Measurements from ENCODE around the gene HS6ST1. TPM values are rescaled to one million over a fixed set of nuclear protein-coding genes. Genes with fewer than 3 reads are reported as not detected.

HS6ST1 gene
- total and polyA plus RNA-seq, 2 of the 4 experiments (the other 2 are of a cell fraction): 29.9 to 36.9 TPM

DNA sequence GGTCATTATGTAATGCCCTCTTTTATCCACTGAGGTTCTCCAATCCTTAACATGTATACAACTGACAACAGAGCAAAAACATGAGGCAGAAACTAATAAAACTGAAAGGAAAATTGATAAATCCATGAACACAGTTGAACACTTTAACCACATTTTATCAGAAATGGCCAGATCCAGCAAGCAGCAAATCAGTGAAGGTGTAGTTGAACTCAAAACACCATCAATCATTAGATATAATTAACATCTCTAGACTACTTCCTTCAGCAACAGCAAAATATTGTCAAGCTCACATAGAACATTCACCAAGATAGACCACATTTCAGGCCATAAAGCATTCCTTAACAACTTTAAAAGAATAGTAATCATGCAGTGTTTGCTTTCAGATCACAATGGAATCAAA, 72.9 kb downstream of the HS6ST1 start:
- no peaks in the 10 kb centered on the region for H4K20me1 ChIP-seq (ENCODE audit: insufficient read depth, low read length)
- no peak overlapping the region for H2BK20ac ChIP-seq (ENCODE audit: low read depth, low read length)
- H2BK5ac ChIP-seq (ENCODE audit: low read depth, low read length, poor library complexity, severe bottlenecking): no peak overlapping the region
- no peak overlapping the region for H2AK5ac ChIP-seq (ENCODE audit: low read depth, low read length)
- H4K91ac ChIP-seq (ENCODE audit: insufficient read depth, low read depth, low read length): no peak overlapping the region
- DNase-seq (no peak), ATAC-seq (ENCODE audit: low read depth) (no peak)
- H2BK120ac ChIP-seq (ENCODE audit: low read depth, low read length): no peak overlapping the region
- H4K5ac ChIP-seq (ENCODE audit: low read depth, low read length): no peak overlapping the region
- no peak overlapping the region for H2AFZ ChIP-seq (replicated peaks; ENCODE audit: low read length, poor library complexity)
- BruUV-seq (replicated peaks): no TSS peak
- in situ Hi-C loops (cut with MboI; ENCODE audit: low sequenced_read_pairs) (no loop called here), dilution Hi-C loops (cut with HindIII; ENCODE audit: low sequenced_read_pairs, unreplicated experiment) (no loop called here), intact Hi-C loops (cut with micrococcal nuclease) (no loop called here)
- H3K9me1 ChIP-seq (ENCODE audit: insufficient read depth, low read length): peaks cover 3% of the 10 kb centered on the region; the same call in 1 of the 2 replicates
- H2BK15ac ChIP-seq (ENCODE audit: low read depth, low read length): no peak overlapping the region
- no peak overlapping the region for H3K9ac ChIP-seq (ENCODE audit: low read depth, low read length)
- no peaks in the 10 kb centered on the region for H3K9me3 ChIP-seq (ENCODE audit: control insufficient read depth, insufficient read depth, low read length)
- CTCF ChIA-PET: no interaction called here
- no peak overlapping the region for H3K4ac ChIP-seq (ENCODE audit: low read depth, low read length)
- no peak overlapping the region for H3K14ac ChIP-seq (replicated peaks; ENCODE audit: low read depth, low read length)
- no peak for TF ChIP-seq CHD1 (IDR thresholded peaks at IDR 0.05; ENCODE audit: low read depth, low read length)
- no peak for TF ChIP-seq SMC3 (IDR thresholded peaks at IDR 0.05; ENCODE audit: low read depth, low read length)
- no peak for TF ChIP-seq RAD21 (IDR thresholded peaks at IDR 0.05; ENCODE audit: low read length)
- no peak for TF ChIP-seq MXI1 (IDR thresholded peaks at IDR 0.05; ENCODE audit: borderline replicate concordance, low read depth, low read length)
- no peak for TF ChIP-seq BHLHE40 (IDR thresholded peaks at IDR 0.05; ENCODE audit: low read depth, low read length)
- no peak for TF ChIP-seq FOS (IDR thresholded peaks at IDR 0.05; ENCODE audit: low read depth, low read length)
- TF ChIP-seq, protein P1, sequence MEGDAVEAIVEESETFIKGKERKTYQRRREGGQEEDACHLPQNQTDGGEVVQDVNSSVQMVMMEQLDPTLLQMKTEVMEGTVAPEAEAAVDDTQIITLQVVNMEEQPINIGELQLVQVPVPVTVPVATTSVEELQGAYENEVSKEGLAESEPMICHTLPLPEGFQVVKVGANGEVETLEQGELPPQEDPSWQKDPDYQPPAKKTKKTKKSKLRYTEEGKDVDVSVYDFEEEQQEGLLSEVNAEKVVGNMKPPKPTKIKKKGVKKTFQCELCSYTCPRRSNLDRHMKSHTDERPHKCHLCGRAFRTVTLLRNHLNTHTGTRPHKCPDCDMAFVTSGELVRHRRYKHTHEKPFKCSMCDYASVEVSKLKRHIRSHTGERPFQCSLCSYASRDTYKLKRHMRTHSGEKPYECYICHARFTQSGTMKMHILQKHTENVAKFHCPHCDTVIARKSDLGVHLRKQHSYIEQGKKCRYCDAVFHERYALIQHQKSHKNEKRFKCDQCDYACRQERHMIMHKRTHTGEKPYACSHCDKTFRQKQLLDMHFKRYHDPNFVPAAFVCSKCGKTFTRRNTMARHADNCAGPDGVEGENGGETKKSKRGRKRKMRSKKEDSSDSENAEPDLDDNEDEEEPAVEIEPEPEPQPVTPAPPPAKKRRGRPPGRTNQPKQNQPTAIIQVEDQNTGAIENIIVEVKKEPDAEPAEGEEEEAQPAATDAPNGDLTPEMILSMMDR (conservative IDR thresholded peaks at IDR 0.05; ENCODE audit: low read depth, low read length): no peak
- no peak for TF ChIP-seq CEBPB (IDR thresholded peaks at IDR 0.05; ENCODE audit: low read depth, low read length)
- no peak for TF ChIP-seq MAZ (IDR thresholded peaks at IDR 0.05; ENCODE audit: borderline replicate concordance, low read depth, low read length)
- TF ChIP-seq NFE2L2 (IDR thresholded peaks at IDR 0.05; ENCODE audit: low read depth, low read length): no peak
- TF ChIP-seq POLR2A (IDR thresholded peaks at IDR 0.05; ENCODE audit: low read depth, low read length): no peak
- no peak for TF ChIP-seq RFX5 (IDR thresholded peaks at IDR 0.05; ENCODE audit: low read depth, low read length)
- TF ChIP-seq, protein P2, sequence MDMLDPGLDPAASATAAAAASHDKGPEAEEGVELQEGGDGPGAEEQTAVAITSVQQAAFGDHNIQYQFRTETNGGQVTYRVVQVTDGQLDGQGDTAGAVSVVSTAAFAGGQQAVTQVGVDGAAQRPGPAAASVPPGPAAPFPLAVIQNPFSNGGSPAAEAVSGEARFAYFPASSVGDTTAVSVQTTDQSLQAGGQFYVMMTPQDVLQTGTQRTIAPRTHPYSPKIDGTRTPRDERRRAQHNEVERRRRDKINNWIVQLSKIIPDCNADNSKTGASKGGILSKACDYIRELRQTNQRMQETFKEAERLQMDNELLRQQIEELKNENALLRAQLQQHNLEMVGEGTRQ (IDR thresholded peaks at IDR 0.05; ENCODE audit: low read depth, low read length): no peak
- TF ChIP-seq RCOR1 (IDR thresholded peaks at IDR 0.05; ENCODE audit: insufficient replicate concordance, low read length): no peak
- TF ChIP-seq, protein P3, sequence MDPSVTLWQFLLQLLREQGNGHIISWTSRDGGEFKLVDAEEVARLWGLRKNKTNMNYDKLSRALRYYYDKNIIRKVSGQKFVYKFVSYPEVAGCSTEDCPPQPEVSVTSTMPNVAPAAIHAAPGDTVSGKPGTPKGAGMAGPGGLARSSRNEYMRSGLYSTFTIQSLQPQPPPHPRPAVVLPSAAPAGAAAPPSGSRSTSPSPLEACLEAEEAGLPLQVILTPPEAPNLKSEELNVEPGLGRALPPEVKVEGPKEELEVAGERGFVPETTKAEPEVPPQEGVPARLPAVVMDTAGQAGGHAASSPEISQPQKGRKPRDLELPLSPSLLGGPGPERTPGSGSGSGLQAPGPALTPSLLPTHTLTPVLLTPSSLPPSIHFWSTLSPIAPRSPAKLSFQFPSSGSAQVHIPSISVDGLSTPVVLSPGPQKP (IDR thresholded peaks at IDR 0.05; ENCODE audit: borderline replicate concordance, low read depth, low read length): no peak
- TF ChIP-seq MAFK (IDR thresholded peaks at IDR 0.05; ENCODE audit: low read depth, low read length): no peak
- H3K4me2 ChIP-seq (ENCODE audit: low read depth, low read length): no peak overlapping the region
- peaks cover 2% of the 10 kb centered on the region for H3K4me1 ChIP-seq (ENCODE audit: control insufficient read depth, insufficient read depth, low read length)
- no peak overlapping the region for H3K27ac ChIP-seq (ENCODE audit: insufficient read depth, low read length)
- POLR2A ChIA-PET (ENCODE audit: unreplicated experiment): no interaction called here
- H2AK9ac ChIP-seq (replicated peaks; ENCODE audit: low read depth, low read length, poor library complexity): no peak overlapping the region
- H3K27me3 ChIP-seq (ENCODE audit: control insufficient read depth, insufficient read depth, low read length): peaks cover 2% of the 10 kb centered on the region; the same call in 1 of the 2 replicates
- no peaks in the 10 kb centered on the region for H3K36me3 ChIP-seq (ENCODE audit: control insufficient read depth, insufficient read depth, low read length)
- no peak overlapping the region for H4K8ac ChIP-seq (ENCODE audit: low read depth in 2 of 2, low read length in 2 of 2)
- H3K18ac ChIP-seq (ENCODE audit: low read depth, low read length): no peak overlapping the region
- H3K4me3 ChIP-seq (ENCODE audit: insufficient read depth, low read depth, low read length): no peak overlapping the region
- no peak overlapping the region for H3K23ac ChIP-seq (ENCODE audit: low read depth, low read length)
- H3K56ac ChIP-seq (ENCODE audit: extremely low read depth, insufficient read depth, low read length): no peak overlapping the region
- H3K79me1 ChIP-seq (ENCODE audit: low read depth in 1 of 2, low read length in 2 of 2): no peaks in the 10 kb centered on the region

Measured in IMR-90 (cell line).